Right lobe of liver (tissue), 6 donors: ENCODE measurements around the gene WRNIP1. TPM values are rescaled to one million over a fixed set of nuclear protein-coding genes. Genes with fewer than 3 reads are reported as not detected.

Source experiments
- ATAC-seq, 4 donors: fragments of 200-7000 bp; cut with Tn5 transposase; one replicate each; pipeline ENCODE4 v1.9.1; 2020; ENCODE audit warnings: mild to moderate bottlenecking in 4 of 4, moderate library complexity in 4 of 4
- DNase-seq, 3 donors: peaks; one replicate each; pipeline ENCODE4 v3.0.0-alpha.2; 2020
- H3K27ac ChIP-seq, 3 donors: fragments of 200-600 bp; one replicate each; pipeline ENCODE4 v1.8.0; 2022
- H3K27me3 ChIP-seq, 2 donors: fragments of 200-600 bp; one replicate each; pipeline ENCODE4 v1.8.0; 2022
- H3K36me3 ChIP-seq, 4 donors: fragments of 200-600 bp; sonication (generic) in 1 of 4; one replicate each; pipeline versions ENCODE4 v1.5.1 to v1.8.0; 2017 to 2022; ENCODE audit warnings: control low read depth in 1 of 4
- H3K4me1 ChIP-seq, 4 donors: fragments of 200-600 bp; sonication (generic) in 1 of 4; one replicate each; pipeline versions ENCODE4 v1.5.1 to v1.8.0; 2017 to 2022; ENCODE audit warnings: control low read depth in 1 of 4
- H3K4me3 ChIP-seq, 3 donors: fragments of 200-600 bp; one replicate each; pipeline ENCODE4 v1.8.0; 2022
- H3K9me3 ChIP-seq, 4 donors: fragments of 200-600 bp; sonication (generic) in 1 of 4; one replicate each; pipeline versions ENCODE4 v1.5.1 to v1.8.0; 2017 to 2022; ENCODE audit warnings: control low read depth in 1 of 4
- CTCF ChIP-seq, 4 donors: fragments of 200-600 bp in 3 of 4; fragments of 450-650 bp in 1 of 4; IDR thresholded peaks; one replicate each; pipeline versions ENCODE4 v1.5.1 to v1.8.0; 2016 to 2022; ENCODE audit warnings: antibody characterized with exemption in 4 of 4, mild to moderate bottlenecking in 2 of 4
- POLR2A ChIP-seq: fragments of 450-650 bp; IDR thresholded peaks from one replicate; pipeline ENCODE4 v1.6.1; 2017; ENCODE audit warnings: antibody characterized with exemption, mild to moderate bottlenecking
- WGBS: methylation state at CpG from one replicate; pipeline ENCODE4 v1.1.6; 2018; ENCODE audit warnings: low coverage, low lambda C conversion rate; ENCODE audit not compliant: insufficient coverage; ENCODE audit errors: missing lambda C conversion rate; 5-methylcytosine and 5-hydroxymethylcytosine counted together
- intact Hi-C, 2 donors: fragments of 100-400 bp; cut with DNase I; formaldehyde crosslinking; loops; one replicate each; pipeline versions ENCODE4 v1.11.2 to v1.14.1; 2022
- total RNA-seq, 6 experiments: library from RNA; depleted of rRNA in 2 of 6; stranded (reverse); fragments of >200 nt in 2 of 6; fragmentation: NEBNext Ultra II Directional in 3 of 6; extraction: Animal tissue kit (Norgen Biotek cat#: 25700) in 3 of 6; gene quantifications; one replicate each; pipeline versions ENCODE4 v1.1.0 to v1.2.4, GENCODE V29; 2016 to 2023
- donor health status: DM: no; HTN: yes; CAD: no.
- donor health status: DM: no; HTN: no; CAD: no.
- donor health status: DM: no; HTN: no; CAD: no.
- donor health status: DM: no; HTN: yes; CAD: no.
- donor health status: DM: no; HTN: yes; CAD: no.

Gene WRNIP1
- total RNA-seq, 6 experiments from 2014 or later, result 15.8 to 36.8 (median 20.7) TPM

GRCh38 chr6:2719093-2719455 lies 46.1 kb upstream of the WRNIP1 start:
- Histone ChIP-seq H3K9me3 (no peaks in the 10 kb centered on the region), H3K27ac (no peak overlapping the region), H3K36me3 (no peaks in the 10 kb centered on the region), H3K4me3 (no peak overlapping the region), H3K4me1 (peaks cover 0 to 7% (median 0%) of the 10 kb centered on the region in 4 donors), H3K27me3 (no peaks in the 10 kb centered on the region)
- intact Hi-C loops, result no loop called here
- WGBS, result 23% methylated on average over 2 of the region's 2 CpGs
- DNase-seq (no peak), ATAC-seq (no peak)
- no peak for TF ChIP-seq CTCF (IDR thresholded peaks at IDR 0.05)
- TF ChIP-seq POLR2A, result no peak

- 69% methylated on average over 3 of the region's 3 CpGs for WGBS
- no peak for DNase-seq
- no peaks in the 10 kb centered on the region for H3K9me3 ChIP-seq
- H3K27ac ChIP-seq, result no peak overlapping the region
- no peak for ATAC-seq
- no peak overlapping the region for H3K4me3 ChIP-seq
- no peaks in the 10 kb centered on the region for H3K27me3 ChIP-seq
- peaks cover 0 to 2% (median 0%) of the 10 kb centered on the region in 4 donors for H3K4me1 ChIP-seq
- TF ChIP-seq POLR2A (no peak), CTCF (IDR thresholded peaks at IDR 0.05) (no peak)
- intact Hi-C loops, result no loop called here
- no peaks in the 10 kb centered on the region for H3K36me3 ChIP-seq
Measured at GRCh38 chr6:2721219-2721618, 44.0 kb upstream of the WRNIP1 start.

GRCh38 chr6:2725364-2725988 lies 39.7 kb upstream of the WRNIP1 start:
- H3K27me3 ChIP-seq, result no peaks in the 10 kb centered on the region
- H3K36me3 ChIP-seq, result no peaks in the 10 kb centered on the region
- 77% methylated on average over 8 of the region's 8 CpGs for WGBS
- H3K9me3 ChIP-seq, result no peaks in the 10 kb centered on the region
- intact Hi-C loops, result no loop called here
- no peak for DNase-seq
- H3K27ac ChIP-seq, result no peak overlapping the region
- ATAC-seq, result no peak
- TF ChIP-seq CTCF (IDR thresholded peaks at IDR 0.05), result no peak
- no peak for TF ChIP-seq POLR2A
- no peaks in the 10 kb centered on the region for H3K4me1 ChIP-seq
- no peak overlapping the region for H3K4me3 ChIP-seq

- no peak for DNase-seq
- intact Hi-C loops, result no loop called here
- TF ChIP-seq CTCF (IDR thresholded peaks at IDR 0.05) (no peak), POLR2A (no peak)
- no peaks in the 10 kb centered on the region for H3K4me1 ChIP-seq
- peak; percentile 28 to 68 (median 51) for ATAC-seq
- H3K27ac ChIP-seq, result no peak overlapping the region
- no peak overlapping the region for H3K4me3 ChIP-seq
- H3K36me3 ChIP-seq, result no peaks in the 10 kb centered on the region
- H3K27me3 ChIP-seq, result no peaks in the 10 kb centered on the region
- H3K9me3 ChIP-seq, result no peaks in the 10 kb centered on the region
- 50% methylated on average over 8 of the region's 8 CpGs for WGBS
Measured at GRCh38 chr6:2725999-2726567, 39.1 kb upstream of the WRNIP1 start.
